ENCODE data around the gene C1QC. TPM values are rescaled to one million over a fixed set of nuclear protein-coding genes. Genes with fewer than 3 reads are reported as not detected.

Gene C1QC
- total RNA-seq, 1 experiment from 2014 or later = not detected

GRCh38 chr1:22650089-22650693 lies 6.8 kb downstream of the C1QC start:
- no peak overlapping the region for H2BK120ac ChIP-seq (ENCODE audit: low read depth, low read length, poor library complexity, severe bottlenecking)
- no peak overlapping the region for H2AK5ac ChIP-seq (ENCODE audit: insufficient read length, low read length)
- Mint-ChIP-seq H3K27me3 (ENCODE audit: low read depth) (peaks cover 17% of the 10 kb centered on the region), H3K36me3 (ENCODE audit: insufficient read depth in 1 of 3, low read depth in 3 of 3) (no peaks in the 10 kb centered on the region), H3K4me3 (no peak overlapping the region), H3K4me1 (peaks cover 0 to 7% of the 10 kb centered on the region in 2 experiments; a peak in 2 of 4 replicates), H3K27ac (no peak overlapping the region; a peak in 1 of 7 replicates), H3K9me3 (no peaks in the 10 kb centered on the region)
- H3K18ac ChIP-seq (ENCODE audit: insufficient read length, low read depth, low read length) = no peak overlapping the region
- H4K5ac ChIP-seq (ENCODE audit: insufficient read length, low read depth, low read length) = no peak overlapping the region
- no peak for TF ChIP-seq CTCF (conservative IDR thresholded peaks at IDR 0.05)
- DNase-seq = no peak
- no peaks in the 10 kb centered on the region for H3K79me2 ChIP-seq (ENCODE audit: insufficient read depth, low read length)
- H3K23me2 ChIP-seq (ENCODE audit: insufficient read length, low read depth, low read length, poor library complexity, severe bottlenecking) = no peaks in the 10 kb centered on the region
- no CpG with 5 or more reads among the region's 13 CpGs for WGBS (ENCODE audit: extremely low coverage, insufficient read length, low lambda C conversion rate)
- H3K27me3 ChIP-seq (ENCODE audit: insufficient read depth, low read length) = no peaks in the 10 kb centered on the region
- H3K56ac ChIP-seq (ENCODE audit: insufficient read length, low read depth, low read length) = no peak overlapping the region
- H4K20me1 ChIP-seq (ENCODE audit: control insufficient read depth, insufficient read depth, insufficient read length) = no peaks in the 10 kb centered on the region
- no peak overlapping the region for H2AFZ ChIP-seq (ENCODE audit: low read length)
- no peaks in the 10 kb centered on the region for H3K9me3 ChIP-seq (ENCODE audit: control insufficient read depth, low read depth, low read length)
- no peak overlapping the region for H3K27ac ChIP-seq (ENCODE audit: insufficient read length, low read depth, low read length)
- no peak overlapping the region for H2BK20ac ChIP-seq (ENCODE audit: low read depth, low read length, poor library complexity, severe bottlenecking)
- no peak overlapping the region for H3K4ac ChIP-seq (ENCODE audit: low read depth, low read length)
- no peak overlapping the region for H3K4me2 ChIP-seq (ENCODE audit: insufficient read depth, insufficient read length, low read length)
- peak overlapping the region; percentile 60 for H3K23ac ChIP-seq (ENCODE audit: insufficient read length, low read depth, low read length)
- no peaks in the 10 kb centered on the region for H3K79me1 ChIP-seq (ENCODE audit: insufficient read depth, low read depth, low read length, poor library complexity, severe bottlenecking)
- no peak overlapping the region for H2BK5ac ChIP-seq (ENCODE audit: insufficient read length, low read length)
- no peak overlapping the region for H2BK12ac ChIP-seq (ENCODE audit: insufficient read length, low read depth, low read length)
- H3K9ac ChIP-seq (ENCODE audit: extremely low read depth, insufficient read length, low read length) = no peak overlapping the region
- no peak overlapping the region for H4K8ac ChIP-seq (replicated peaks; ENCODE audit: insufficient read length, low read depth, low read length)
- no peak overlapping the region for H3T11ph ChIP-seq (ENCODE audit: low read length)
- H3K14ac ChIP-seq (ENCODE audit: insufficient read depth, low read length) = no peak overlapping the region
- no peak overlapping the region for H2BK15ac ChIP-seq (ENCODE audit: low read depth, low read length)
- no peaks in the 10 kb centered on the region for H3K4me1 ChIP-seq (ENCODE audit: insufficient read depth, low read length)
- H4K91ac ChIP-seq (ENCODE audit: insufficient read length, low read depth, low read length) = no peak overlapping the region

Data from H9 (cell line).